HG02678 (cell line): ENCODE results near the gene ARPP19.
A peak's percentile ranks its signal among the peaks of the same experiment; 100 is the strongest.
"Not testable (repeated sequence)": the region's sequence is repeated elsewhere in the genome, so short reads cannot be mapped to it uniquely, and the experiment has no call there.

ENCODE experiments used
- ATAC-seq: cut with Tn5 transposase; IDR thresholded peaks from one replicate; pipeline ENCODE4 v1.9.1; 2021; ENCODE audit warnings: mild to moderate bottlenecking, moderate library complexity; ENCODE audit not compliant: unreplicated experiment

The ARPP19 gene

GRCh38 chr15:52551762-52552161 lies 17.1 kb downstream of the ARPP19 start:
- no peak for ATAC-seq

- not testable (repeated sequence) for ATAC-seq
These were observed 17.6 kb downstream of the ARPP19 start for GRCh38 chr15:52551186-52551585.

GRCh38 chr15:52546031-52546751 lies 22.6 kb downstream of the ARPP19 start:
- no peak for ATAC-seq

GRCh38 chr15:52540374-52541012 lies 28.3 kb downstream of the ARPP19 start:
- ATAC-seq, result no peak

GRCh38 chr15:52537459-52537858 lies 31.4 kb downstream of the ARPP19 start:
- no peak for ATAC-seq

GRCh38 chr15:52532427-52532826 lies 36.4 kb downstream of the ARPP19 start:
- ATAC-seq, result no peak

- ATAC-seq, result no peak
These were observed 38.9 kb downstream of the ARPP19 start for GRCh38 chr15:52529940-52530339.

- ATAC-seq, result peak; percentile 5
These were observed 39.4 kb downstream of the ARPP19 start for GRCh38 chr15:52529341-52529924.

- peak; percentile 83 for ATAC-seq
These were observed 40.1 kb downstream of the ARPP19 start, which contains the start of gene MYO5A for GRCh38 chr15:52528564-52529340. Gene MYO5A, minus strand, starts transcription at chr15:52528880. Its CDS starts 74 bp downstream, at chr15:52528806.

GRCh38 chr15:52527911-52528563 lies 40.8 kb downstream of the ARPP19 start:
- ATAC-seq, result peak; percentile 1

GRCh38 chr15:52527196-52527910 lies 41.5 kb downstream of the ARPP19 start:
- ATAC-seq, result no peak

GRCh38 chr15:52524223-52525136 lies 44.4 kb downstream of the ARPP19 start:
- ATAC-seq, result no peak

- ATAC-seq, result no peak
These were observed 45.2 kb downstream of the ARPP19 start for GRCh38 chr15:52523647-52524046.

- no peak for ATAC-seq
These were observed 45.6 kb downstream of the ARPP19 start for GRCh38 chr15:52523192-52523591.

- ATAC-seq, result no peak
These were observed 47.1 kb downstream of the ARPP19 start for GRCh38 chr15:52521682-52522081.

- ATAC-seq, result no peak
These were observed 48.4 kb downstream of the ARPP19 start for GRCh38 chr15:52520421-52520820.

- ATAC-seq, result no peak
These were observed 50.1 kb downstream of the ARPP19 start for GRCh38 chr15:52518487-52519371.

GRCh38 chr15:52517014-52517413 lies 51.8 kb downstream of the ARPP19 start:
- ATAC-seq, result no peak
